Body of pancreas (tissue), 4 donors: ENCODE measurements around the gene SYNE1. TPM values are rescaled to one million over a fixed set of nuclear protein-coding genes. Genes with fewer than 3 reads are reported as not detected.

Experiments used
- ATAC-seq: fragments of 150-250 bp; one replicate; pipeline ENCODE4 v1.9.1; 2016
- DNase-seq, 4 donors: peaks; one replicate each; pipeline ENCODE4 v3.0.0-alpha.2; 2019
- H3K27ac ChIP-seq, 4 donors: fragments of 200-600 bp; sonication (generic); 1 replicate in 3 of 4; 2 replicates in 1 of 4; pipeline versions ENCODE4 v1.5.1 to v1.6.1; 2016 to 2019; ENCODE audit warnings: mild to moderate bottlenecking in 1 of 4, mixed read lengths in 1 of 4, moderate library complexity in 1 of 4
- H3K27me3 ChIP-seq, 2 donors: fragments of 200-600 bp; sonication (generic); one replicate each; pipeline ENCODE4 v1.6.0; 2016; ENCODE audit warnings: mild to moderate bottlenecking in 1 of 2
- H3K36me3 ChIP-seq, 2 donors: fragments of 200-600 bp; sonication (generic); replicated peaks in 1 of 2; 2 replicates each; pipeline ENCODE4 v1.5.1; 2016; ENCODE audit warnings: low read depth in 2 of 2; ENCODE audit not compliant: insufficient read depth in 1 of 2
- H3K4me1 ChIP-seq: fragments of 200-600 bp; sonication (generic); one replicate; pipeline ENCODE4 v1.6.0; 2016
- H3K4me3 ChIP-seq, 2 donors: fragments of 200-600 bp; sonication (generic); 1 replicate in 1 of 2; 2 replicates in 1 of 2; pipeline ENCODE4 v1.5.1; 2016 to 2019
- H3K9me3 ChIP-seq, 3 donors: fragments of 200-600 bp; sonication (generic); 1 replicate in 2 of 3; 2 replicates in 1 of 3; pipeline ENCODE4 v1.5.1; 2016
- CTCF ChIP-seq, 7 experiments: fragments of 450-650 bp in 4 of 7; fragments of 200-600 bp in 3 of 7; sonication (generic) in 3 of 7; IDR thresholded peaks; one replicate each; pipeline ENCODE4 v1.5.1; 2016 to 2019; ENCODE audit warnings: antibody characterized with exemption in 7 of 7
- POLR2A ChIP-seq, 3 donors: fragments of 450-650 bp; IDR thresholded peaks; one replicate each; pipeline ENCODE4 v1.6.1; 2016; ENCODE audit warnings: antibody characterized with exemption in 3 of 3, mild to moderate bottlenecking in 2 of 3
- WGBS, 2 donors: methylation state at CpG; one replicate each; pipeline ENCODE4 v1.1.5; 2017; 5-methylcytosine and 5-hydroxymethylcytosine counted together
- intact Hi-C: fragments of 100-400 bp; cut with DNase I; formaldehyde crosslinking; loops from one replicate; pipeline ENCODE4 v1.15.1; 2023
- total RNA-seq, 2 donors: library from RNA; depleted of rRNA; stranded (reverse); fragments of >200 nt; gene quantifications; one replicate each; pipeline ENCODE4 v1.1.0, GENCODE V29; 2016

Gene SYNE1
- total RNA-seq, 2 donors from 2014 or later: 109 to 123 TPM

- no peak for TF ChIP-seq POLR2A (IDR thresholded peaks at IDR 0.05)
- no peak for TF ChIP-seq CTCF (IDR thresholded peaks at IDR 0.05)
- peaks cover 26% of the 10 kb centered on the region for H3K4me1 ChIP-seq
- ATAC-seq: no peak
- H3K27ac ChIP-seq: no peak overlapping the region
- H3K27me3 ChIP-seq: no peaks in the 10 kb centered on the region
- no peaks in the 10 kb centered on the region for H3K9me3 ChIP-seq
- WGBS, 2 donors: 64 to 84% methylated on average over 3 of the region's 3 CpGs
- intact Hi-C loops: no loop called here
- no peak overlapping the region for H3K4me3 ChIP-seq
- DNase-seq: no peak
- H3K36me3 ChIP-seq: peaks cover 0 to 6% of the 10 kb centered on the region in 2 donors
Measured at GRCh38 chr6:152298848-152299735, 338.1 kb downstream of the SYNE1 start.

GRCh38 chr6:152298055-152298647 lies 339.0 kb downstream of the SYNE1 start:
- H3K9me3 ChIP-seq: no peaks in the 10 kb centered on the region
- DNase-seq: no peak
- H3K27ac ChIP-seq: no peak overlapping the region
- H3K27me3 ChIP-seq: no peaks in the 10 kb centered on the region
- peaks cover 0 to 3% of the 10 kb centered on the region in 2 donors for H3K36me3 ChIP-seq
- 87 to 90% methylated on average over 3 of the region's 3 CpGs for WGBS, 2 donors
- H3K4me3 ChIP-seq: no peak overlapping the region
- intact Hi-C loops: no loop called here
- no peak for ATAC-seq
- no peak for TF ChIP-seq CTCF (IDR thresholded peaks at IDR 0.05)
- TF ChIP-seq POLR2A (IDR thresholded peaks at IDR 0.05): no peak
- peaks cover 26% of the 10 kb centered on the region for H3K4me1 ChIP-seq

GRCh38 chr6:152296648-152297376 lies 340.4 kb downstream of the SYNE1 start:
- H3K27me3 ChIP-seq: no peaks in the 10 kb centered on the region
- no peaks in the 10 kb centered on the region for H3K9me3 ChIP-seq
- H3K36me3 ChIP-seq: peaks cover 0 to 10% of the 10 kb centered on the region in 2 donors
- peaks cover 18% of the 10 kb centered on the region for H3K4me1 ChIP-seq
- no peak overlapping the region for H3K27ac ChIP-seq
- ATAC-seq (no peak), DNase-seq (no peak)
- intact Hi-C loops: no loop called here
- TF ChIP-seq CTCF (IDR thresholded peaks at IDR 0.05) (no peak), POLR2A (IDR thresholded peaks at IDR 0.05) (no peak)
- H3K4me3 ChIP-seq: no peak overlapping the region
- 67 to 81% methylated on average over 3 of the region's 3 CpGs for WGBS, 2 donors

GRCh38 chr6:152295920-152296319 lies 341.2 kb downstream of the SYNE1 start:
- Histone ChIP-seq H3K4me1 (peaks cover 9% of the 10 kb centered on the region), H3K4me3 (no peak overlapping the region), H3K36me3 (peaks cover 0 to 10% of the 10 kb centered on the region in 2 donors), H3K27ac (no peak overlapping the region), H3K27me3 (no peaks in the 10 kb centered on the region), H3K9me3 (no peaks in the 10 kb centered on the region)
- intact Hi-C loops: no loop called here
- DNase-seq: no peak
- no peak for TF ChIP-seq POLR2A (IDR thresholded peaks at IDR 0.05)
- TF ChIP-seq CTCF (IDR thresholded peaks at IDR 0.05): no peak
- WGBS, 2 donors: 77 to 82% methylated on average over 6 of the region's 6 CpGs
- ATAC-seq: no peak
